ENCODE results near the gene BACH1.
"Not testable (repeated sequence)": the region's sequence is repeated elsewhere in the genome, so short reads cannot be mapped to it uniquely, and the experiment has no call there.

The BACH1 gene

GRCh38 chr21:29346771-29347170 lies 48.0 kb downstream of the BACH1 start:
- DNase-seq (ENCODE audit: low read depth in 3 of 3) = no peak

GRCh38 chr21:29347274-29347681 lies 48.6 kb downstream of the BACH1 start:
- no peak for DNase-seq (ENCODE audit: low read depth in 3 of 3)

- no peak for DNase-seq (ENCODE audit: low read depth in 3 of 3)
These were observed 51.0 kb downstream of the BACH1 start for GRCh38 chr21:29349702-29350101.

GRCh38 chr21:29350246-29350779 lies 51.6 kb downstream of the BACH1 start:
- no peak for DNase-seq (ENCODE audit: low read depth in 3 of 3)

GRCh38 chr21:29351691-29352090 lies 53.0 kb downstream of the BACH1 start:
- DNase-seq (ENCODE audit: low read depth in 3 of 3) = no peak

- not testable (repeated sequence) for DNase-seq (ENCODE audit: low read depth in 3 of 3)
These were observed 56.5 kb downstream of the BACH1 start for GRCh38 chr21:29355043-29355710.

GRCh38 chr21:29356291-29356690 lies 57.6 kb downstream of the BACH1 start:
- not testable (repeated sequence) for DNase-seq (ENCODE audit: low read depth in 3 of 3)

GRCh38 chr21:29356810-29357209 lies 58.1 kb downstream of the BACH1 start:
- DNase-seq (ENCODE audit: low read depth in 3 of 3) = not testable (repeated sequence)

GRCh38 chr21:29359718-29360117 lies 61.0 kb downstream of the BACH1 start:
- no peak for DNase-seq (ENCODE audit: low read depth in 3 of 3)

GRCh38 chr21:29360799-29361765 lies 62.4 kb downstream of the BACH1 start:
- no peak for DNase-seq (ENCODE audit: low read depth in 3 of 3)

- DNase-seq (ENCODE audit: low read depth in 3 of 3) = no peak
These were observed 64.0 kb downstream of the BACH1 start for GRCh38 chr21:29362758-29363157.

GRCh38 chr21:29365661-29366265 lies 67.0 kb downstream of the BACH1 start:
- no peak for DNase-seq (ENCODE audit: low read depth in 3 of 3)

GRCh38 chr21:29366532-29366931 lies 67.8 kb downstream of the BACH1 start:
- DNase-seq (ENCODE audit: low read depth in 3 of 3) = no peak

- DNase-seq (ENCODE audit: low read depth in 3 of 3) = no peak
These were observed 68.6 kb downstream of the BACH1 start for GRCh38 chr21:29367335-29367734.

GRCh38 chr21:29368906-29369305 lies 70.2 kb downstream of the BACH1 start:
- no peak for DNase-seq (ENCODE audit: low read depth in 3 of 3)

GRCh38 chr21:29371464-29371863 lies 72.7 kb downstream of the BACH1 start:
- no peak for DNase-seq (ENCODE audit: low read depth in 3 of 3)

- peak in 2 of 3 experiments; percentile 6 to 49 for DNase-seq (ENCODE audit: low read depth in 3 of 3)
These were observed 73.5 kb downstream of the BACH1 start for GRCh38 chr21:29372063-29372802.

- DNase-seq (ENCODE audit: low read depth in 3 of 3) = no peak
These were observed 75.8 kb downstream of the BACH1 start for GRCh38 chr21:29374481-29374880.

- DNase-seq (ENCODE audit: low read depth in 3 of 3) = peak in 1 of 3 experiments; percentile 17
These were observed 77.8 kb downstream of the BACH1 start for GRCh38 chr21:29376556-29376955.

GRCh38 chr21:29377266-29377665 lies 78.5 kb downstream of the BACH1 start:
- DNase-seq (ENCODE audit: low read depth in 3 of 3) = no peak

- no peak for DNase-seq (ENCODE audit: low read depth in 3 of 3)
These were observed 80.1 kb downstream of the BACH1 start for GRCh38 chr21:29378832-29379231.

Data from stimulated activated CD4-positive, alpha-beta T cell treated with anti-CD3 and anti-CD28 coated beads, TNF-alpha, amount 100 ng/mL, for 4 hours (primary cell).